CD14-positive monocyte (primary cell): Measurements from ENCODE around the gene TMEM184B. TPM values are rescaled to one million over a fixed set of nuclear protein-coding genes. Genes with fewer than 3 reads are reported as not detected.

Experiments used
- DNase-seq, 3 donors: peaks; one replicate each; pipeline ENCODE4 v3.0.0-alpha.2; 2011 to 2022
- H2AFZ ChIP-seq: 2 replicates; pipeline ENCODE4 v1.6.0; 2012; ENCODE audit warnings: mild to moderate bottlenecking, low read depth, low read length, inconsistent platforms; ENCODE audit not compliant: insufficient read depth, poor library complexity, severe bottlenecking
- H3K27ac ChIP-seq, 2 donors: 1 replicate in 1 of 2; 2 replicates in 1 of 2; pipeline ENCODE4 v1.5.1; 2012 to 2013; ENCODE audit warnings: low read length in 2 of 2, control low read depth in 1 of 2, inconsistent platforms in 1 of 2, low read depth in 1 of 2, mild to moderate bottlenecking in 1 of 2
- H3K27me3 ChIP-seq, 2 donors: one replicate each; pipeline versions ENCODE4 v1.6.0 to v1.6.1; 2011 to 2013; ENCODE audit warnings: low read length in 2 of 2; ENCODE audit not compliant: control insufficient read depth in 2 of 2, insufficient read depth in 2 of 2
- H3K36me3 ChIP-seq, 2 donors: replicated peaks in 1 of 2; 1 replicate in 1 of 2; 2 replicates in 1 of 2; pipeline versions ENCODE4 v1.5.1 to v1.6.1; 2012 to 2013; ENCODE audit warnings: low read length in 2 of 2, control low read depth in 1 of 2, inconsistent platforms in 1 of 2, mild to moderate bottlenecking in 1 of 2; ENCODE audit not compliant: insufficient read depth in 2 of 2, control insufficient read depth in 1 of 2
- H3K4me1 ChIP-seq, 2 donors: 1 replicate in 1 of 2; 2 replicates in 1 of 2; pipeline versions ENCODE4 v1.5.1 to v1.6.1; 2012 to 2013; ENCODE audit warnings: low read length in 2 of 2, control low read depth in 1 of 2, inconsistent platforms in 1 of 2, mild to moderate bottlenecking in 1 of 2, moderate library complexity in 1 of 2; ENCODE audit not compliant: insufficient read depth in 2 of 2, control insufficient read depth in 1 of 2
- H3K4me2 ChIP-seq: replicated peaks from 2 replicates; pipeline ENCODE3; 2012; ENCODE audit warnings: low read length, moderate library complexity, mild to moderate bottlenecking; ENCODE audit not compliant: poor library complexity, severe bottlenecking; ENCODE audit errors: extremely low read depth
- H3K4me3 ChIP-seq, 3 experiments: fragments of 200-600 bp in 1 of 3; sonication (generic) in 1 of 3; replicated peaks in 1 of 3; 1 replicate in 2 of 3; 2 replicates in 1 of 3; pipeline ENCODE4 v1.5.1; 2011 to 2013; ENCODE audit warnings: low read length in 3 of 3, mild to moderate bottlenecking in 3 of 3, control low read depth in 2 of 3, low read depth in 2 of 3, inconsistent platforms in 1 of 3, moderate library complexity in 1 of 3
- H3K79me2 ChIP-seq: 2 replicates; pipeline ENCODE4 v1.6.0; 2012; ENCODE audit warnings: mild to moderate bottlenecking, control low read depth, inconsistent platforms, low read length, moderate library complexity; ENCODE audit not compliant: insufficient read depth
- H3K9ac ChIP-seq: 2 replicates; pipeline ENCODE4 v1.6.0; 2017; ENCODE audit warnings: low read length, mild to moderate bottlenecking; ENCODE audit not compliant: insufficient read depth, poor library complexity, severe bottlenecking
- H3K9me3 ChIP-seq, 2 donors: replicated peaks in 1 of 2; 1 replicate in 1 of 2; 2 replicates in 1 of 2; pipeline versions ENCODE4 v1.5.1 to v1.6.1; 2012 to 2013; ENCODE audit warnings: low read length in 2 of 2, control low read depth in 1 of 2; ENCODE audit not compliant: control insufficient read depth in 1 of 2, insufficient read depth in 1 of 2
- H4K20me1 ChIP-seq: 2 replicates; pipeline ENCODE4 v1.6.0; 2012; ENCODE audit warnings: mild to moderate bottlenecking, low read length, control low read depth, moderate library complexity; ENCODE audit not compliant: insufficient read depth
- H3K27ac Mint-ChIP-seq, 7 donors: one replicate each; pipeline ENCODE4 v1.8.0; 2020; ENCODE audit warnings: mild to moderate bottlenecking in 7 of 7, mixed read lengths in 7 of 7, moderate library complexity in 6 of 7, inconsistent platforms in 2 of 7
- H3K27me3 Mint-ChIP-seq, 3 donors: one replicate each; pipeline ENCODE4 v1.8.0; 2021 to 2022; ENCODE audit warnings: low read depth in 3 of 3, mild to moderate bottlenecking in 3 of 3, mixed read lengths in 3 of 3, moderate library complexity in 3 of 3, inconsistent platforms in 1 of 3
- H3K36me3 Mint-ChIP-seq, 2 donors: one replicate each; pipeline ENCODE4 v1.8.0; 2020; ENCODE audit warnings: mixed read lengths in 2 of 2, inconsistent platforms in 1 of 2, mild to moderate bottlenecking in 1 of 2
- H3K4me1 Mint-ChIP-seq: one replicate; pipeline ENCODE4 v1.8.0; 2020; ENCODE audit warnings: mild to moderate bottlenecking, mixed read lengths
- H3K4me3 Mint-ChIP-seq, 2 donors: one replicate each; pipeline ENCODE4 v1.8.0; 2020; ENCODE audit warnings: mild to moderate bottlenecking in 2 of 2, mixed read lengths in 2 of 2, moderate library complexity in 1 of 2
- H3K9me3 Mint-ChIP-seq, 7 donors: one replicate each; pipeline ENCODE4 v1.8.0; 2020 to 2022; ENCODE audit warnings: mixed read lengths in 7 of 7, mild to moderate bottlenecking in 6 of 7, moderate library complexity in 6 of 7, inconsistent platforms in 2 of 7
- WGBS: methylation state at CpG from one replicate; pipeline ENCODE4 v1.1.5; 2013; ENCODE audit warnings: missing lambda C conversion rate; ENCODE audit not compliant: insufficient coverage; 5-methylcytosine and 5-hydroxymethylcytosine counted together
- intact Hi-C, 2 donors: fragments of 100-400 bp; cut with micrococcal nuclease; formaldehyde crosslinking; loops; one replicate each; pipeline versions ENCODE4 v1.15.0 to v1.15.1; 2023
- polyA plus RNA-seq, 3 donors: library from polyadenylated mRNA; depleted of rRNA in 1 of 3; unstranded in 2 of 3; stranded (reverse) in 1 of 3; fragments of 300-500 nt in 2 of 3; fragments of >200 nt in 1 of 3; fragmentation: Illumina TruSeq in 2 of 3; gene quantifications; 1 replicate in 2 of 3; 2 replicates in 1 of 3; pipeline ENCODE4 v1.2.3, GENCODE V29; 2012 to 2021
- TF ChIP-seq, protein P1 (sequence below): fragments of 200-600 bp; IDR thresholded peaks from one replicate; pipeline ENCODE4 v1.8.0; 2022; ENCODE audit warnings: antibody characterized with exemption, mild to moderate bottlenecking

The TMEM184B gene
- polyA plus RNA-seq, 3 donors, result 7.4 to 17.7 (median 10.6) TPM

DNA sequence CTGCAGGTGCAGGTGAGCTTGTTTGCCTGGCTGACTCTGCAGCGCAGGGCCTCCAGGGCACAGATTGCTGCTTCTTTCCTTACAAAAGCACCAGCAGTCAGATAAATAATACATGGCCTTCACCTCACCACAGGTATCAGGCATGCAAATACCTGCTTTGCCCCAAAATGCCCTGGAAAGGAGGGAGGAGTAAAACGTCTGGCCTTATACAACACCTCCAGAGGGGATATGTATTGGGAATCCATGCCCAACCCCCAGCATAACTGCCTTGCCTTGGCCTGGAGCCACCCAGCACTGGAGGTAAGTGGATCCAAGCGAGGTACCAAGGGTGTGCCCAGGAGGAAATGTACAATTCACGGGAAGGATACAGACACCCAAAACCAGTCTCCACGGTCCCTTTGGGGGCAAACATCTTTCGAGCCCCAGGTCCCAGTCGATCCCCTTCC is 860 bp downstream of the TMEM184B start:
- Histone ChIP-seq H3K4me3 (peak overlapping the region; percentile 48 to 93 (median 79)), H2AFZ (peak overlapping the region; percentile 99), H3K27me3 (no peaks in the 10 kb centered on the region), H3K4me1 (peaks cover 24 to 30% of the 10 kb centered on the region in 2 donors), H4K20me1 (peaks cover 16% of the 10 kb centered on the region), H3K36me3 (no peaks in the 10 kb centered on the region), H3K27ac (peak overlapping the region in 1 of 2 donors; percentile 80), H3K9me3 (no peaks in the 10 kb centered on the region), H3K9ac (peak overlapping the region; percentile 84), H3K79me2 (peaks cover 38% of the 10 kb centered on the region), H3K4me2 (peak overlapping the region; percentile 99)
- TF ChIP-seq, protein P1, sequence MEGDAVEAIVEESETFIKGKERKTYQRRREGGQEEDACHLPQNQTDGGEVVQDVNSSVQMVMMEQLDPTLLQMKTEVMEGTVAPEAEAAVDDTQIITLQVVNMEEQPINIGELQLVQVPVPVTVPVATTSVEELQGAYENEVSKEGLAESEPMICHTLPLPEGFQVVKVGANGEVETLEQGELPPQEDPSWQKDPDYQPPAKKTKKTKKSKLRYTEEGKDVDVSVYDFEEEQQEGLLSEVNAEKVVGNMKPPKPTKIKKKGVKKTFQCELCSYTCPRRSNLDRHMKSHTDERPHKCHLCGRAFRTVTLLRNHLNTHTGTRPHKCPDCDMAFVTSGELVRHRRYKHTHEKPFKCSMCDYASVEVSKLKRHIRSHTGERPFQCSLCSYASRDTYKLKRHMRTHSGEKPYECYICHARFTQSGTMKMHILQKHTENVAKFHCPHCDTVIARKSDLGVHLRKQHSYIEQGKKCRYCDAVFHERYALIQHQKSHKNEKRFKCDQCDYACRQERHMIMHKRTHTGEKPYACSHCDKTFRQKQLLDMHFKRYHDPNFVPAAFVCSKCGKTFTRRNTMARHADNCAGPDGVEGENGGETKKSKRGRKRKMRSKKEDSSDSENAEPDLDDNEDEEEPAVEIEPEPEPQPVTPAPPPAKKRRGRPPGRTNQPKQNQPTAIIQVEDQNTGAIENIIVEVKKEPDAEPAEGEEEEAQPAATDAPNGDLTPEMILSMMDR, result no peak
- Mint-ChIP-seq H3K9me3 (no peaks in the 10 kb centered on the region), H3K27ac (peak overlapping the region in 5 of 7 donors; percentile 24 to 72 (median 68)), H3K27me3 (peaks cover 5 to 18% (median 6%) of the 10 kb centered on the region in 3 donors), H3K4me3 (peak overlapping the region; percentile 87 to 91), H3K36me3 (peaks cover 0 to 8% of the 10 kb centered on the region in 2 donors), H3K4me1 (peaks cover 40% of the 10 kb centered on the region)
- intact Hi-C loops, result no loop called here
- DNase-seq, result no peak
- WGBS, result 0% methylated on average over 5 of the region's 7 CpGs

DNA sequence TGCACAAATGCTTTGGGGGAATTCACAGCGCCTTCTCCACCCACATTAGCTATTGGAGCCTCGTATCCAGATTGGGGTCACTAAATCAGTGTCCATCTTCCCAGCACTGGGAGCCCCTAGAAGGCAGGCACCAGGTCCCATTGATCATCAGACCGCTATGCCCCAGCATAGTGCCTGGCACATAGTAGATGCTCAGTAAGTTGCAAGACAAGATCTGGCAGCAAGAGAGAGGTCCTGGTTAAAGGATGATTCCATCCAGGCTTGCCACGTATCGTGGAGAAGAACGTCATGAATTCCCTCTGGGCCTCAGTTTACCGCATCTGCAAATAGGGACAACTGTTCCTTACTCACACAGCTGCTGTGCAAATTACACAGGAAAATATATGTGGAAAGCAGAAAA is 1.7 kb downstream of the TMEM184B start:
- Mint-ChIP-seq H3K36me3 (peaks cover 0 to 8% of the 10 kb centered on the region in 2 donors), H3K4me1 (peaks cover 48% of the 10 kb centered on the region), H3K9me3 (no peaks in the 10 kb centered on the region), H3K27me3 (peaks cover 5 to 12% (median 6%) of the 10 kb centered on the region in 3 donors), H3K4me3 (no peak overlapping the region), H3K27ac (no peak overlapping the region)
- Histone ChIP-seq H3K36me3 (no peaks in the 10 kb centered on the region), H3K79me2 (peaks cover 46% of the 10 kb centered on the region), H3K27me3 (no peaks in the 10 kb centered on the region), H3K4me2 (no peak overlapping the region), H3K9me3 (no peaks in the 10 kb centered on the region), H3K4me3 (peak overlapping the region in 1 of 3 experiments; percentile 93), H4K20me1 (peaks cover 16% of the 10 kb centered on the region), H2AFZ (no peak overlapping the region), H3K27ac (no peak overlapping the region), H3K4me1 (peaks cover 32 to 38% of the 10 kb centered on the region in 2 donors), H3K9ac (no peak overlapping the region)
- WGBS, result 100% methylated on average over 3 of the region's 7 CpGs
- TF ChIP-seq, protein P1, result no peak
- intact Hi-C loops, result no loop called here
- DNase-seq, result no peak
